Neural progenitor cell (in vitro differentiated cells): ENCODE measurements around the gene DNAJC22. TPM values are rescaled to one million over a fixed set of nuclear protein-coding genes. Genes with fewer than 3 reads are reported as not detected.

Experiments used
- DNase-seq: peaks from one replicate; pipeline ENCODE4 v3.0.0-alpha.2; 2016; ENCODE audit warnings: low spot score
- H2AFZ ChIP-seq: fragments of 200-600 bp; sonication (generic); replicated peaks from 2 replicates; pipeline ENCODE4 v1.6.1; 2016; ENCODE audit warnings: antibody characterized with exemption
- H3F3A ChIP-seq: fragments of 200-600 bp; sonication (generic); 2 replicates; pipeline ENCODE4 v1.6.1; 2016; ENCODE audit warnings: antibody characterized with exemption, low read depth
- H3K27ac ChIP-seq: fragments of 200-600 bp; sonication (generic); 2 replicates; pipeline ENCODE4 v1.5.1; 2016; ENCODE audit warnings: mild to moderate bottlenecking
- H3K27me3 ChIP-seq: fragments of 200-600 bp; sonication (generic); 2 replicates; pipeline ENCODE4 v1.6.1; 2016; ENCODE audit warnings: mild to moderate bottlenecking, moderate library complexity
- H3K36me3 ChIP-seq: fragments of 200-600 bp; sonication (generic); 2 replicates; pipeline ENCODE4 v1.5.1; 2016
- H3K4me1 ChIP-seq: fragments of 200-600 bp; sonication (generic); 2 replicates; pipeline ENCODE4 v1.6.1; 2016; ENCODE audit warnings: mixed run types
- H3K4me2 ChIP-seq: fragments of 200-600 bp; sonication (generic); 2 replicates; pipeline ENCODE4 v1.6.1; 2016
- H3K4me3 ChIP-seq: fragments of 200-600 bp; sonication (generic); 2 replicates; pipeline ENCODE4 v1.5.1; 2016
- H3K79me2 ChIP-seq: fragments of 200-600 bp; sonication (generic); 2 replicates; pipeline ENCODE4 v1.6.1; 2016; ENCODE audit warnings: low read depth
- H3K9ac ChIP-seq: fragments of 200-600 bp; sonication (generic); 2 replicates; pipeline ENCODE4 v1.6.1; 2016
- H3K9me3 ChIP-seq: fragments of 200-600 bp; sonication (generic); 2 replicates; pipeline ENCODE4 v1.5.1; 2016; ENCODE audit warnings: low read depth
- H4K20me1 ChIP-seq: fragments of 200-600 bp; sonication (generic); 2 replicates; pipeline ENCODE4 v1.6.1; 2016; ENCODE audit warnings: low read depth
- H3K27ac Mint-ChIP-seq: 3 replicates; pipeline ENCODE4 v1.8.0; 2021; ENCODE audit warnings: mixed read lengths
- H3K27me3 Mint-ChIP-seq: 2 replicates; pipeline ENCODE4 v1.8.0; 2022; ENCODE audit warnings: low read depth, mild to moderate bottlenecking, inconsistent platforms, moderate library complexity, mixed read lengths; ENCODE audit not compliant: insufficient read depth
- H3K36me3 Mint-ChIP-seq: 3 replicates; pipeline ENCODE4 v1.8.0; 2021; ENCODE audit warnings: mixed read lengths
- H3K4me1 Mint-ChIP-seq: 3 replicates; pipeline ENCODE4 v1.8.0; 2021; ENCODE audit warnings: mixed read lengths
- H3K4me3 Mint-ChIP-seq: 3 replicates; pipeline ENCODE4 v1.8.0; 2021; ENCODE audit warnings: mild to moderate bottlenecking, moderate library complexity, mixed read lengths
- H3K9me3 Mint-ChIP-seq: 3 replicates; pipeline ENCODE4 v1.8.0; 2020; ENCODE audit warnings: mixed read lengths
- CTCF ChIP-seq: fragments of 200-600 bp; sonication (generic); IDR thresholded peaks from 2 replicates; pipeline ENCODE4 v1.5.1; 2017; ENCODE audit warnings: antibody characterized with exemption, mild to moderate bottlenecking
- EZH2 ChIP-seq: fragments of 200-600 bp; sonication (generic); IDR thresholded peaks from 2 replicates; pipeline ENCODE4 v1.6.1; 2017; ENCODE audit warnings: antibody characterized with exemption, mild to moderate bottlenecking, moderate library complexity
- EZH2phosphoT487 ChIP-seq: fragments of 200-600 bp; sonication (generic); IDR thresholded peaks from 2 replicates; pipeline ENCODE4 v1.6.1; 2017; ENCODE audit warnings: antibody characterized with exemption
- total RNA-seq: library from RNA; depleted of rRNA; stranded (reverse); fragments of >200 nt; gene quantifications from 2 replicates; pipeline ENCODE4 v1.2.3, GENCODE V29; 2015; ENCODE audit warnings: low replicate concordance

Gene DNAJC22
- total RNA-seq, 1 donor from 2014 or later, result 0.39 TPM

GRCh38 chr12:49352351-49352750, 5.7 kb downstream of the DNAJC22 start:
- no peak overlapping the region for H3K27ac ChIP-seq
- H3K36me3 ChIP-seq, result no peaks in the 10 kb centered on the region
- no peaks in the 10 kb centered on the region for H3K79me2 ChIP-seq
- H4K20me1 ChIP-seq, result peaks cover 2% of the 10 kb centered on the region
- H3K9me3 Mint-ChIP-seq, result no peaks in the 10 kb centered on the region
- no peak for DNase-seq
- H3K4me1 Mint-ChIP-seq, result peaks cover 6% of the 10 kb centered on the region
- H3K4me1 ChIP-seq, result peaks cover 7% of the 10 kb centered on the region
- H3K36me3 Mint-ChIP-seq, result no peaks in the 10 kb centered on the region
- peaks cover 29% of the 10 kb centered on the region for H3K27me3 ChIP-seq
- no peak overlapping the region for H2AFZ ChIP-seq
- no peak overlapping the region for H3K4me3 ChIP-seq
- no peak overlapping the region for H3K9ac ChIP-seq
- no peak overlapping the region for H3K4me3 Mint-ChIP-seq
- H3F3A ChIP-seq, result peaks cover 2% of the 10 kb centered on the region
- H3K4me2 ChIP-seq, result no peak overlapping the region
- H3K27ac Mint-ChIP-seq, result no peak overlapping the region
- H3K27me3 Mint-ChIP-seq, result peaks cover 21% of the 10 kb centered on the region
- no peaks in the 10 kb centered on the region for H3K9me3 ChIP-seq
- TF ChIP-seq EZH2 (no peak), CTCF (no peak), EZH2phosphoT487 (no peak)

GRCh38 chr12:49355913-49356312, 9.2 kb downstream of the DNAJC22 start:
- Histone ChIP-seq H2AFZ (no peak overlapping the region), H3K4me1 (no peaks in the 10 kb centered on the region), H3K9ac (no peak overlapping the region), H4K20me1 (no peaks in the 10 kb centered on the region), H3K79me2 (no peaks in the 10 kb centered on the region), H3F3A (no peaks in the 10 kb centered on the region), H3K9me3 (no peaks in the 10 kb centered on the region), H3K27me3 (no peaks in the 10 kb centered on the region), H3K4me2 (no peak overlapping the region), H3K36me3 (no peaks in the 10 kb centered on the region), H3K4me3 (no peak overlapping the region), H3K27ac (no peak overlapping the region)
- TF ChIP-seq CTCF, result no peak
- H3K4me1 Mint-ChIP-seq, result peaks cover 12% of the 10 kb centered on the region
- no peak for DNase-seq
- no peak overlapping the region for H3K4me3 Mint-ChIP-seq
- no peaks in the 10 kb centered on the region for H3K9me3 Mint-ChIP-seq
- no peak overlapping the region for H3K27ac Mint-ChIP-seq
- peaks cover 18% of the 10 kb centered on the region for H3K27me3 Mint-ChIP-seq
- H3K36me3 Mint-ChIP-seq, result no peaks in the 10 kb centered on the region

GRCh38 chr12:49357103-49357678, 10.5 kb downstream of the DNAJC22 start:
- Histone ChIP-seq H3K79me2 (no peaks in the 10 kb centered on the region), H2AFZ (no peak overlapping the region), H4K20me1 (no peaks in the 10 kb centered on the region), H3K9me3 (no peaks in the 10 kb centered on the region), H3K4me2 (no peak overlapping the region), H3K9ac (no peak overlapping the region), H3K36me3 (no peaks in the 10 kb centered on the region), H3K27ac (no peak overlapping the region), H3K4me1 (no peaks in the 10 kb centered on the region), H3F3A (no peaks in the 10 kb centered on the region), H3K4me3 (no peak overlapping the region), H3K27me3 (no peaks in the 10 kb centered on the region)
- DNase-seq, result peak; percentile 37
- TF ChIP-seq CTCF (peak; percentile 67), EZH2phosphoT487 (no peak), EZH2 (no peak)
- Mint-ChIP-seq H3K27ac (no peak overlapping the region), H3K36me3 (no peaks in the 10 kb centered on the region), H3K9me3 (no peaks in the 10 kb centered on the region), H3K4me1 (peaks cover 12% of the 10 kb centered on the region), H3K27me3 (peaks cover 18% of the 10 kb centered on the region), H3K4me3 (no peak overlapping the region)
